MCF 10A (cell line): Measurements from ENCODE around the gene TFF3. TPM values are rescaled to one million over a fixed set of nuclear protein-coding genes. Genes with fewer than 3 reads are reported as not detected.
A peak's percentile ranks its signal among the peaks of the same experiment; 100 is the strongest.
"Not testable (repeated sequence)": the region's sequence is repeated elsewhere in the genome, so short reads cannot be mapped to it uniquely, and the experiment has no call there.

Experiments
- BruUV-seq: library from RNA; stranded (reverse); fragments of 400-500 nt; replicated peaks from 2 replicates; lab custom pipeline; 2021; lab: Mats Ljungman, UMichigan
- CTCF ChIA-PET: fragments of 300-600 bp; sonication (Branson Sonifier 250); formaldehyde crosslinking; extraction: SDS; loops from one replicate; lab custom pipeline; 2021; ENCODE audit warnings: antibody characterized with exemption, inconsistent platforms; lab: Yijun Ruan, JAX
- POLR2A ChIA-PET: fragments of 300-600, 350-650 bp; sonication (Branson Sonifier 250); formaldehyde crosslinking; extraction: SDS; loops from one replicate; lab custom pipeline; 2020; ENCODE audit warnings: antibody characterized with exemption, inconsistent platforms; lab: Yijun Ruan, JAX
- DNase-seq: peaks from one replicate; pipeline ENCODE4 v3.0.0-alpha.2; 2018; ENCODE audit not compliant: unreplicated experiment
- H3K27ac Mint-ChIP-seq: one replicate; pipeline ENCODE4 v1.8.0; 2022; ENCODE audit warnings: mild to moderate bottlenecking, low read depth, mixed read lengths; ENCODE audit not compliant: unreplicated experiment
- H3K27me3 Mint-ChIP-seq: one replicate; pipeline ENCODE4 v1.8.0; 2022; ENCODE audit warnings: mixed read lengths; ENCODE audit not compliant: insufficient read depth, unreplicated experiment
- H3K36me3 Mint-ChIP-seq: one replicate; pipeline ENCODE4 v1.8.0; 2022; ENCODE audit warnings: mild to moderate bottlenecking, moderate library complexity, mixed read lengths; ENCODE audit not compliant: insufficient read depth, unreplicated experiment
- H3K4me1 Mint-ChIP-seq: one replicate; pipeline ENCODE4 v1.8.0; 2022; ENCODE audit warnings: mixed read lengths; ENCODE audit not compliant: insufficient read depth, unreplicated experiment
- H3K4me3 Mint-ChIP-seq: one replicate; pipeline ENCODE4 v1.8.0; 2022; ENCODE audit warnings: mild to moderate bottlenecking, moderate library complexity, mixed read lengths; ENCODE audit not compliant: unreplicated experiment
- H3K9me3 Mint-ChIP-seq: one replicate; pipeline ENCODE4 v1.8.0; 2022; ENCODE audit warnings: mixed read lengths; ENCODE audit not compliant: unreplicated experiment
- CTCF ChIP-seq: fragments of 200-600 bp; IDR thresholded peaks from one replicate; pipeline ENCODE4 v1.8.0; 2022; ENCODE audit warnings: antibody characterized with exemption, mild to moderate bottlenecking; ENCODE audit not compliant: unreplicated experiment
- intact Hi-C: fragments of 100-400 bp; cut with micrococcal nuclease; formaldehyde crosslinking; loops from 2 replicates; pipeline ENCODE4 v1.14.1; 2022
- total RNA-seq: library from RNA; stranded (reverse); gene quantifications from 2 replicates; pipeline ENCODE4 v1.2.3, GENCODE V29; 2022

TFF3 gene
- total RNA-seq, 1 experiment from 2014 or later = not detected

- CTCF ChIA-PET = interaction anchor here (0.7 kb wide), 1 partner anchor 130 kb away, joined by 3 read pairs; no protein-coding TSS in a partner anchor
- Mint-ChIP-seq H3K27me3 (no peaks in the 10 kb centered on the region), H3K9me3 (no peaks in the 10 kb centered on the region), H3K4me3 (no peak overlapping the region), H3K4me1 (no peaks in the 10 kb centered on the region), H3K27ac (no peak overlapping the region), H3K36me3 (peaks cover 16% of the 10 kb centered on the region)
- DNase-seq = no peak
- no TSS peak for BruUV-seq
- no peak for TF ChIP-seq CTCF
- POLR2A ChIA-PET = no interaction called here
- intact Hi-C loops = no loop called here
These were observed 20.8 kb downstream of the TFF3 start for GRCh38 chr21:42294273-42294880.

DNA sequence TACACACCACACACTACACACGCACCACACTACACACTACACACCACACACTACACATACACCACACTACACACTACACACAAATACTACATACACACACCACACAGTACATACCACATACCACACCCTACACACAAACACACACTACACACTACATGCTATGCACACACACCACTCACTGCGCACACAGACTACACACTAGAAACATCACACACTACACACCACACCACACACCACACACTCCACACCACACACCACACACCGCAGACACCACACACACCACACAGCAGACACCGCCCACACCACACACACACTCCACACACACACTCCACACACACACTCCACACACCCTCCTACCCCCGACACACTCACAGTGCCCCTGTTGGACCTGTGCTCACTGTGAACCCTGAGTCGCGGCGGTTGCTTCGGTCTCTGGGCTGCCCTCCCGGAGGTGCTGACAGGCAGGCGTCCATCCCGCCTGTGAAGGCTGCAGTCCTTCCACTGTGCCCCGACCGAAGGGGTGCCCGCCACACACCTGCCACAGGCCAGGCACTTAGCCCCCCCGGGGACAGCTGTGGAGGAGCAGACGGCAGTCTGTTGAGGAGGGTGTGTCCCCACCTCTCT lies 21.4 kb downstream of the TFF3 start:
- TF ChIP-seq CTCF = no peak
- TSS peak; percentile 6 for BruUV-seq
- Mint-ChIP-seq H3K36me3 (peaks cover 16% of the 10 kb centered on the region), H3K27ac (no peak overlapping the region), H3K4me3 (no peak overlapping the region), H3K4me1 (no peaks in the 10 kb centered on the region), H3K27me3 (no peaks in the 10 kb centered on the region), H3K9me3 (no peaks in the 10 kb centered on the region)
- POLR2A ChIA-PET = no interaction called here
- intact Hi-C loops = no loop called here
- CTCF ChIA-PET = no interaction called here
- no peak for DNase-seq

DNA sequence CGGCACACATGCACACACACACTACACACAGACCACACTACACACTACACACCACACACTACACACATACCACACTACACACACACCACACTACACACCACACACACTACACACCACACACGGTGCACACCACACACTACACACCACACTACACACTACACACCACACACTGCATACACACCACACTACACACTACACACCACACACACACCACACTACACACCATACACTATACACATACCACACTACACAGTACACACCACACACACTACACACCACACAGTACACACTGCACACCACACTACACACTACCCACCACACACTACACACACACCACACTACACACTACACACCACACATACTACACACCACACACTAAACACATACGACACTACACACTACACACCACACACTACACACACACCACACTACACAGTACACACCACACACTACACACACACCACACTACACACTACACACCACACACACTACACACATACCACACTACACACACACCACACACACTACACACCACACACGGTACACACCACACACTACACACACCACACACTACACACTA lies 22.6 kb downstream of the TFF3 start:
- H3K27me3 Mint-ChIP-seq, H3K27ac Mint-ChIP-seq, CTCF ChIA-PET, BruUV-seq, POLR2A ChIA-PET, DNase-seq, H3K4me1 Mint-ChIP-seq, intact Hi-C loops, H3K4me3 Mint-ChIP-seq, H3K9me3 Mint-ChIP-seq: not testable (repeated sequence)
- peaks cover 16% of the 10 kb centered on the region for H3K36me3 Mint-ChIP-seq

GRCh38 chr21:42291751-42292562 lies 23.3 kb downstream of the TFF3 start:
- no peak for TF ChIP-seq CTCF
- BruUV-seq = no TSS peak
- CTCF ChIA-PET = interaction anchor here (0.8 kb wide), 1 partner anchor 128 kb away, joined by 3 read pairs; no protein-coding TSS in a partner anchor
- intact Hi-C loops = no loop called here
- Mint-ChIP-seq H3K27ac (no peak overlapping the region), H3K4me3 (no peak overlapping the region), H3K36me3 (peaks cover 16% of the 10 kb centered on the region), H3K9me3 (no peaks in the 10 kb centered on the region), H3K4me1 (no peaks in the 10 kb centered on the region), H3K27me3 (no peaks in the 10 kb centered on the region)
- POLR2A ChIA-PET = no interaction called here
- no peak for DNase-seq
